GM18507 (cell line): ENCODE data around the gene ZC3HAV1.
A peak's percentile ranks its signal among the peaks of the same experiment; 100 is the strongest.
"Not testable (repeated sequence)": the region's sequence is repeated elsewhere in the genome, so short reads cannot be mapped to it uniquely, and the experiment has no call there.

Source experiments
- DNase-seq: peaks from one replicate; pipeline ENCODE4 v3.0.0; 2011; ENCODE audit warnings: low read depth; ENCODE audit not compliant: insufficient read length; ENCODE audit errors: extremely low spot score
- FAIRE-seq: peaks from 2 replicates; lab custom pipeline; 2011; peaks lifted over from hg19 to GRCh38; lab: Jason Lieb, UNC

Gene ZC3HAV1

GRCh38 chr7:139034855-139035585, 74.5 kb downstream of the ZC3HAV1 start:
- FAIRE-seq, result no peak
- DNase-seq, result peak; percentile 25

GRCh38 chr7:139034336-139034735, 75.2 kb downstream of the ZC3HAV1 start:
- FAIRE-seq, result no peak

GRCh38 chr7:139033346-139034114, 76.0 kb downstream of the ZC3HAV1 start:
- FAIRE-seq (no peak), DNase-seq (no peak)

More at GRCh38 chr7:139034336-139034735, 75.2 kb downstream of the ZC3HAV1 start:
- DNase-seq, result no peak

GRCh38 chr7:139032473-139032872, 77.0 kb downstream of the ZC3HAV1 start:
- FAIRE-seq, result no peak

GRCh38 chr7:139029353-139029752, 80.2 kb downstream of the ZC3HAV1 start:
- FAIRE-seq (no peak), DNase-seq (no peak)

More at GRCh38 chr7:139032473-139032872, 77.0 kb downstream of the ZC3HAV1 start:
- DNase-seq, result no peak

GRCh38 chr7:139026551-139026950, 83.0 kb downstream of the ZC3HAV1 start:
- DNase-seq (no peak), FAIRE-seq (no peak)

GRCh38 chr7:139025861-139026260, 83.7 kb downstream of the ZC3HAV1 start:
- not testable (repeated sequence) for FAIRE-seq, DNase-seq

- no peak for DNase-seq
- no peak for FAIRE-seq
Observed at GRCh38 chr7:139023076-139023475, 86.4 kb downstream of the ZC3HAV1 start.

GRCh38 chr7:139022286-139022685, 87.2 kb downstream of the ZC3HAV1 start:
- no peak for DNase-seq

GRCh38 chr7:139018910-139019309, 90.6 kb downstream of the ZC3HAV1 start:
- DNase-seq (no peak), FAIRE-seq (no peak)

More at GRCh38 chr7:139022286-139022685, 87.2 kb downstream of the ZC3HAV1 start:
- FAIRE-seq, result no peak

- FAIRE-seq (peak; percentile 90), DNase-seq (peak; percentile 65)
Observed at GRCh38 chr7:139016931-139017511, 92.5 kb downstream of the ZC3HAV1 start.

- FAIRE-seq (no peak), DNase-seq (no peak)
Observed at GRCh38 chr7:139011373-139011772, 98.1 kb downstream of the ZC3HAV1 start.

GRCh38 chr7:139004321-139005090, 105.0 kb downstream of the ZC3HAV1 start:
- FAIRE-seq (no peak), DNase-seq (no peak)

GRCh38 chr7:138999414-138999813, 110.1 kb downstream of the ZC3HAV1 start:
- no peak for DNase-seq
- FAIRE-seq, result no peak
